IPS-11a (cell line): ENCODE results near the gene GADD45G.

ENCODE experiments used
- H3K4me3 ChIP-seq: one replicate; pipeline ENCODE4 v1.5.1; 2013; ENCODE audit warnings: low read depth, low read length, control low read depth

Gene GADD45G

DNA sequence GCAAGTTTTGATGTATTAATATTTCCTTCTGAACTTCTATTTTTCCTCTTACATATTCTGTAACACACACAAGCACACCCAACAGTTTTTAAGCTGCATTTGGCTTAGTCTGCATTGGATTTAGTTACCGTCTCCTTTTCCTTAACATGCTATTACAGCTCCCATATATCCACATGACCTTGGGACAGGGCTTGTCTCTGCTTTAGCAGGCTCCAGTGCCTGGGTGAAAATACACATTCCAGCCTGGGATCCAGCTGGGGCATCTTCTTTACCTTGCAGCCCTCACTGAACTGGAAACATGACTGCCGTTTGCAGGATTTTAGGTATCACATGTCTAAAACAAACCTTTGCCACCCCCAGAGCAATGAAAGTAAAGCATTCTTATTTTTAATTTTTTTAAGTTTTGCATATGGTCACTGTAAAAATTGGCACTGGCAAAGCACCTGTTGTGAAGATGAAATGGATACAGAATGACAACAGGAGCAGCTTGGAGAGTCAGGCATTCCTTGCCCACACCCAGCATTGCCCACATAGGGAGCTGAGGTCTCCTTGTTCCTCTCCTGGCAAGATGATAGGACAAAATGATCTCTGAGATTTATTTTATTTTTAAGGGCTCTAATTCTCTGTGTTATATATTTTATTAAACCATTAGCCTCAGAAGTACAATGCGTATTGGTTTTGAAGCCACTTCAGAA lies 4.0 kb downstream of the GADD45G start:
- no peak overlapping the region for H3K4me3 ChIP-seq

DNA sequence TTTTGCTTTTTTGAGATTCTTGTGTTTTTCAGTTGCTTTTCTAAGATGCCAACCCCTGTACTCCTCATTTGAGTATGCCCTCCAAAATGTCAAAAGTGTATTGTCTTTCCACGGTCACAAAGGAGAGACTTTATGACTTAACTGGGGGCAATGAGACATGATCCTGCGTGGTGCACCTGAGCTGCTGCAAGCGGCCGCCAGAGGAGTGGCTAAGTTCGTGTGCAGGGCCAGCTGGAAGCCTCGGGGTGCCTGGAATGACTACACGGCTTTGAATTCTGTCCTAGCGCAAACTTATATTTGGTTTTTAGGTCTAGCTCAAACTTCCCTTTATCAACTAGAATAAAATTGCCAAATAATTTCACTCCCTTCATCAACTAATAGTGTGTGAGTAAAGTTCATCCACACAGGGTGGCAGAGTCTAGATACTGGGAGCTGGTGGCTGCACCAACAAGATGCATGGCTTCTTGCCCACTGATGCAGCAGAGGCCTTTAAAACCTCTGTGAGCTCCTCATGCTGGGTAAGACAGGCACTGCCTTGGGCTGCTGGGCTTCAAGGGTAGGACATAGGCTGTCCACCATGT lies 4.7 kb downstream of the GADD45G start:
- H3K4me3 ChIP-seq, result no peak overlapping the region

DNA sequence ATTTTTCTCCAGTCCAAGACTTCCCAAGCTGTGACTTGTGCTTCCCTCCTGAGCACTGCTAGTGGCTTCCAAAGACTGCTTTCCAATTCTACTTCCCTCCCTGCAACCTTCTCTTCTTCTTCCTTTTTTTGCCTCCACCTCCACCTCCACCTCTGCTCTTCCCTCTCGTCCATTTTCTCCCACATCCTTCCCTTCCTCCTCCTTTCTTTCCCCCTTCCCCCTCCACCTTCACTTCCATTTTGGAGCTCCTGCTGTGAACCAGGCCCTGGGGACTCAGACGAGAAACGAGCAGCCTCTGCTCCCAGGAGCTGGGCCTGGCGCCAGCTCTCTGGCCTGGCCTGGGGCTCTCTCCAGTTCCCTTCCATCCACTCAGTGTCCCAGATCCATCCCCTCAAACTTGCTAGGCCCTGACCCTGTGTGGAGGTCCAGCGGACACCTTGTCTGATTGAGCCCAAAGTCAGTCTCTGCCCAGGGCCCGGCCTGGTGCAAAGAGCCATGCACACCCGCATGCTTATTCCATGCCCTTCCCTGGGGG lies 5.6 kb downstream of the GADD45G start:
- no peak overlapping the region for H3K4me3 ChIP-seq

GRCh38 chr9:89611425-89611824 lies 6.6 kb downstream of the GADD45G start:
- H3K4me3 ChIP-seq, result no peak overlapping the region

GRCh38 chr9:89612566-89613278 lies 7.9 kb downstream of the GADD45G start:
- no peak overlapping the region for H3K4me3 ChIP-seq

DNA sequence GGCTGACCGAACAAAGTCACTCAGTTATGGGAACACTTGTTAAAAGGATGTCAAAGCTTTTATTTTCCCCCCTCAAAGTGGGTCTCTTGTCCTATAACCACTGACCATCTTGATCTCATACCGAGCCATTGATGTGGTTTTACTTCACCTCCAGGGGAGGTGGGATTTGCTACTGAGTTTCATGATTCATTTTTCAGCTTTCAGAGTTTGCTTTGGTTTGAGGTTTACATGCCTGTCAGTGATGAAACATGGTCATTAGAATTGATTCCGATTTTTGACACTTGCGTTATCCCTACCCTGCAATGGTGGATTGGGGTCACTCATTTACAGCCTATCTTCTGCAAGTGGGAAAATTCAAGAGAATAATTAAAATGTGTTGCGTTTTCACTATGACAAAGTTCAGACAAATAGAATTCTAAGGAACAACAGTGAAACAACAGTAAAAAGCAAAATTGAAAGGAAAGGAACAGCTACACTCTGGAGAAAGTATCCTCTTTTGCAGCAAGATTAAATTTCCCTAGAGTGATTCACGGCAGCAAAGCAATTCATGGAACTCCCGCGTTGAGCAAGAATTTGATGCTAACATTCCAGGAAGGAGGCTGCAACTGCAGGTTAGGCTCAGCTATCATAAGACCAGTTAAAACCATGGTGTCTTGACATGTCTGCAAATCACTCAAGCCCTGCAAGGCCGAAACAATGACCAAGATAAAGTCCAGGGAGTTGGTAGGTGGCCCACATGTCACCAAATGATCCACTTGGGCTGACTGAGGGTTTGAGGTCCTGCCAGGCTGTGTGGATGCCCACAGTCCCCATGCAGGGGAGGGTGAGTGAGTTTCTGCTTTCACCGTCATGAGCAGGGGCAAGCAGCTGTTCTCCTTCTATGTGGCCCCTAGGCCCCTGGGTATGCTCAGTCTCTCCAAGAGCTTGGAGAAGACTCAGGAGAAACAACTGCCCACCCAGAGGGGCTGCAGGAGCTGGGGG lies 9.4 kb downstream of the GADD45G start:
- no peak overlapping the region for H3K4me3 ChIP-seq

- H3K4me3 ChIP-seq, result no peak overlapping the region
These were observed 10.8 kb downstream of the GADD45G start for GRCh38 chr9:89615661-89616060.

DNA sequence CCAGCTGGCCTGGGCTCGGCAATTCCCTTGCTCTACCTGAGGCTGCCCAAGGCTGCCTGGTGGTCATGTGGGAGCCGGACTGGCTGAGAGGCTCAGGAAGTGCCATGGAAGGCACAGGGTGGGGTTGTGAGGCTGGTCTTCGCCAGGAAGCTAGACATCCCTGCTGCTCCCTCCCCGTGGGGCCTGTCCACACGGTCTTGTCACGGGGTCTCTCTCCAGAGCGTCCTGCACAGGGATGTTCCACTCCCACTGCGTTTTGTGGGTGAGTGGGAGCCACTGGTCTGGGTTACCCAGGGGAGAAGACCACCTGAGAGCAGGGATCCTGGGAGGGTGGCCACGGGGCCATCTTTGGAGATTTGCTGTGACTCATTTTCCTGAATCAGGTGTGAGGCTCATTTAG lies 11.6 kb downstream of the GADD45G start:
- H3K4me3 ChIP-seq, result no peak overlapping the region

- no peak overlapping the region for H3K4me3 ChIP-seq
These were observed 13.2 kb downstream of the GADD45G start for GRCh38 chr9:89617978-89618377.

GRCh38 chr9:89619019-89619418 lies 14.2 kb downstream of the GADD45G start:
- H3K4me3 ChIP-seq, result no peak overlapping the region

DNA sequence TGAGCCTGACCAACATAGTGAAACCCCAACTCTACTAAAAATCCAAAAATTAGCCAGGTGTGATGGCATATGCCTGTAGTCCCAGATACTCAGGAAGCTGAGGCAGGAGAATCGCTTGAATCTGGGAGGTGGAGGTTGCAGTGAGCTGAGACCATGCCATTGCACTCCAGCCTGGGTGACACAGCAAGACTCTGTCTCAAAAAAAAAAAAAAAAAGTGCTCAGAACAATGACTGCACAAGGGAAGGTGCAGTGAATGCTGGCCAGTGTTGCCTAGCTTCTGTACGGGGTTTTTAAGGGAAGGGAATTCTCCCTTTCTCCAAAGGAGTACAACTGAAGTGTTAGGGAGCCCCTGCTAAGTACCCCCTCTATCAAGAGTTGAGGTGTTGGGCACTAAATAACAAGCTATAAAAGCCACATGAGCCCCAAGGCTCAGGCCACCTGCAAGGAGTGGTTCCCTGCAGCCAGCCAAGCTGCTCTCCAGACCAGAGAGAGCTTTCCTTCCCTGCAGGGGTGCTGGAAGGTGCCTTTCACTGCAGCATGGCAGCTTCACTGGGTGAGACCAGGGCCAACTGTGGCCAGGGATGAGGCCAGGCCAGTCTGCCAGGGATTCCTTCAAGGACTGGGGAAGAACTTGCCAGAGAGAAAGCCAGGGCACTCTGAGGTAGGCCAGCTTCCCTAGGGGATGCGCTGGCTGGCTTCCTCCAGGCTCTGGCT lies 14.8 kb downstream of the GADD45G start:
- no peak overlapping the region for H3K4me3 ChIP-seq

DNA sequence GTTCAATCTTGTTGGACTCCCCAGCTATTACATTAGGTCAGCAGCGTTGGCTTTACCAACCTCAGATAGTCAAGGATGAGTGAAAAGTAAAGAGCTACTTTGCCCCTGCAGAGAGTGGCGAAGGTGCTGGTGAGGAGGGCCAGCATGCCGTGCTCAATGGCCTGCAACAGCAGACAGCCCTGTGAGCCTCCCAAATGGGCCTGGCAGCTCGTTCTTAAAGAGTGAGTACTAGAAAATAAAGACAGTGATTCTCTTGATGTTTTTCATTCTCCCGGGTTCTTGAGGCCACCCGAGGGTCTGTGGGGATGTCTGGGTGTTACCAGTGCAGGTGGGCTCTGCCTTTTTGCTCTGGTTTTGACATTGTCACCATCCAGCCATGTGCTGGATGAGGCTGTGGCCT lies 16.2 kb downstream of the GADD45G start:
- H3K4me3 ChIP-seq, result no peak overlapping the region

DNA sequence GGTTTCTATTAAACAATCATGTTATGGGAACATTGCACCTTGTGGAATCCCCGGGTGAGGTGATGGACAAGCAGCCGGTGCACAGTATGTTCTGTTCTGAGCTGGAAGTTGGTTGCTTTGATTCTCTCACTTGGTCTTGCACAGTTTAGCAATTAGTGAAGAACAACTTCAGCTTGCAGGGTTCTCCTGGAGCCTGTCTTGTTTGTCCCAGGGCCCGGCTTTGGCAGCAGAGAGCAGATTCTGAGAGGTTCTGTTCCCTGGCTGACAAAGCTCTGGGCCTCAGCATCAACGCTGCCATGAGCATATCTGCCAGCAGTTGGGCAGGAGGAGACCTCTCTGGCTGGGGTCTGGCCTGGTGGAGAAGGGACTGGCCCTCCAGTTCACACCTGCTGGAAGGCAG lies 16.9 kb downstream of the GADD45G start:
- H3K4me3 ChIP-seq, result no peak overlapping the region

GRCh38 chr9:89622933-89623861 lies 18.4 kb downstream of the GADD45G start:
- no peak overlapping the region for H3K4me3 ChIP-seq

- no peak overlapping the region for H3K4me3 ChIP-seq
These were observed 19.2 kb downstream of the GADD45G start for GRCh38 chr9:89623925-89624420.

GRCh38 chr9:89625721-89626687 lies 21.2 kb downstream of the GADD45G start:
- no peak overlapping the region for H3K4me3 ChIP-seq

- H3K4me3 ChIP-seq, result no peak overlapping the region
These were observed 22.0 kb downstream of the GADD45G start for GRCh38 chr9:89626741-89627265.

- H3K4me3 ChIP-seq, result no peak overlapping the region
These were observed 23.8 kb downstream of the GADD45G start for GRCh38 chr9:89628601-89629000.
